HepG2 (cell line): ENCODE data around the gene KIRREL3. TPM values are rescaled to one million over a fixed set of nuclear protein-coding genes. Genes with fewer than 3 reads are reported as not detected.

Experiments
- ATAC-seq: fragments of 200-7000 bp; cut with Tn5 transposase; 3 replicates; pipeline ENCODE4 v1.9.1; 2020; ENCODE audit warnings: mild to moderate bottlenecking, moderate library complexity
- BruUV-seq: library from RNA; stranded (reverse); fragments of 400-500 nt; replicated peaks from 2 replicates; lab custom pipeline; 2021; lab: Mats Ljungman, UMichigan
- CTCF ChIA-PET: fragments of 300-600 bp; formaldehyde crosslinking; extraction: SDS; loops from one replicate; lab custom pipeline; 2021; ENCODE audit warnings: low total read pairs, inconsistent platforms, low intra/inter-chr PET ratio; lab: Yijun Ruan, JAX
- POLR2A ChIA-PET: fragments of 350-600 bp; sonication (Branson Sonifier 250); formaldehyde crosslinking; loops from one replicate; lab custom pipeline; 2020; ENCODE audit warnings: antibody characterized with exemption, inconsistent platforms; lab: Yijun Ruan, JAX
- DNase-seq: peaks from one replicate; pipeline ENCODE4 v3.0.0-alpha.2; 2015; ENCODE audit warnings: low spot score
- FAIRE-seq: peaks from 3 replicates; lab custom pipeline; 2011; peaks lifted over from hg19 to GRCh38; lab: Jason Lieb, UNC
- H2AFZ ChIP-seq: one replicate; pipeline ENCODE4 v1.6.1; 2011; ENCODE audit warnings: low read length, inconsistent platforms
- H3K27ac ChIP-seq: fragments of 300-600 bp; 3 replicates; pipeline ENCODE4 v1.8.0; 2011; ENCODE audit warnings: mixed run types, mild to moderate bottlenecking, mixed read lengths, low read length, inconsistent platforms; ENCODE audit not compliant: insufficient read depth; ENCODE audit errors: extremely low read length
- H3K27me3 ChIP-seq, 2 experiments: fragments of 200-600 bp in 1 of 2; 2 replicates in 1 of 2; 3 replicates in 1 of 2; pipeline versions ENCODE4 v1.6.0 to v1.8.0; 2011; ENCODE audit warnings: low read length in 2 of 2, mild to moderate bottlenecking in 2 of 2, moderate library complexity in 2 of 2, inconsistent platforms in 1 of 2; ENCODE audit not compliant: insufficient read depth in 2 of 2, control insufficient read depth in 1 of 2
- H3K36me3 ChIP-seq, 2 experiments: fragments of 200-600 bp in 1 of 2; replicated peaks in 1 of 2; 2 replicates in 1 of 2; 3 replicates in 1 of 2; pipeline versions ENCODE4 v1.5.1 to v1.8.0; 2011; ENCODE audit warnings: low read length in 2 of 2, inconsistent platforms in 1 of 2; ENCODE audit not compliant: insufficient read depth in 2 of 2, control insufficient read depth in 1 of 2
- H3K4me1 ChIP-seq: 2 replicates; pipeline ENCODE4 v1.5.1; 2012; ENCODE audit warnings: low read length, inconsistent platforms; ENCODE audit not compliant: insufficient read depth
- H3K4me2 ChIP-seq: 2 replicates; pipeline ENCODE4 v1.6.0; 2011; ENCODE audit warnings: low read depth, low read length, inconsistent platforms
- H3K4me3 ChIP-seq, 3 experiments: fragments of 200-600 bp in 1 of 3; sonication (generic), shearing (Covaris generic) in 1 of 3; replicated peaks in 1 of 3; 2 replicates each; pipeline ENCODE4 v1.5.1; 2011 to 2016; ENCODE audit warnings: low read length in 3 of 3, inconsistent platforms in 2 of 3, low read depth in 2 of 3, mild to moderate bottlenecking in 2 of 3, control low read depth in 1 of 3, mixed read lengths in 1 of 3; ENCODE audit not compliant: insufficient read depth in 1 of 3
- H3K79me2 ChIP-seq: one replicate; pipeline ENCODE4 v1.6.1; 2011; ENCODE audit warnings: low read length, inconsistent platforms; ENCODE audit not compliant: insufficient read depth
- H3K9ac ChIP-seq: 2 replicates; pipeline ENCODE4 v1.6.0; 2011; ENCODE audit warnings: mild to moderate bottlenecking, low read depth, low read length, inconsistent platforms; ENCODE audit not compliant: insufficient read depth
- H3K9me3 ChIP-seq: 2 replicates; pipeline ENCODE4 v1.5.1; 2012; ENCODE audit warnings: mild to moderate bottlenecking, low read length
- H4K20me1 ChIP-seq: 2 replicates; pipeline ENCODE4 v1.6.0; 2011; ENCODE audit warnings: inconsistent platforms, mild to moderate bottlenecking, low read length, moderate library complexity; ENCODE audit not compliant: insufficient read depth
- CBX1 ChIP-seq: IDR thresholded peaks from one replicate; pipeline ENCODE4 v1.6.1; 2016; ENCODE audit warnings: antibody characterized with exemption, low read depth
- CEBPZ ChIP-seq: IDR thresholded peaks from 2 replicates; pipeline ENCODE4 v1.6.1; 2012; ENCODE audit warnings: low read length, improper control_type of control experiment
- DZIP1 ChIP-seq: sonication (generic); formaldehyde crosslinking; IDR thresholded peaks from 2 replicates; pipeline ENCODE4 v1.5.0; 2020; ENCODE audit warnings: mild to moderate bottlenecking, missing genetic modification reagents
- MAFF ChIP-seq: IDR thresholded peaks from 2 replicates; pipeline ENCODE4 v1.6.1; 2011; ENCODE audit warnings: low read depth, low read length, improper control_type of control experiment
- MYC ChIP-seq: sonication (generic); formaldehyde crosslinking; IDR thresholded peaks from 2 replicates; pipeline ENCODE4 v1.9.0; 2021; ENCODE audit warnings: missing genetic modification reagents, borderline replicate concordance
- NFKBIZ ChIP-seq: IDR thresholded peaks from 2 replicates; pipeline ENCODE4 v1.6.1; 2018; ENCODE audit warnings: missing genetic modification reagents, missing compliant biosample characterization
- SAP130 ChIP-seq: IDR thresholded peaks from 2 replicates; pipeline ENCODE4 v1.6.1; 2016; ENCODE audit warnings: low read depth
- TBX3 ChIP-seq: fragments of 450-650 bp; IDR thresholded peaks from 2 replicates; pipeline ENCODE4 v1.6.1; 2017; ENCODE audit warnings: antibody characterized with exemption, mild to moderate bottlenecking, inconsistent platforms, borderline replicate concordance
- TEAD3 ChIP-seq: optimal IDR thresholded peaks from 2 replicates; pipeline ENCODE3; 2016; ENCODE audit warnings: borderline replicate concordance
- THYN1 ChIP-seq: sonication (generic); formaldehyde crosslinking; IDR thresholded peaks from 2 replicates; pipeline ENCODE4 v1.8.1; 2023; ENCODE audit warnings: low read depth, mild to moderate bottlenecking, moderate library complexity, missing genetic modification reagents, borderline replicate concordance
- YEATS4 ChIP-seq: sonication (generic); formaldehyde crosslinking; IDR thresholded peaks from 2 replicates; pipeline ENCODE4 v1.4.0; 2020; ENCODE audit warnings: missing genetic modification reagents, borderline replicate concordance
- ZBTB43 ChIP-seq: sonication (generic); formaldehyde crosslinking; conservative IDR thresholded peaks from 2 replicates; pipeline ENCODE4 v1.4.0; 2020; ENCODE audit warnings: missing genetic modification reagents
- ZNF564 ChIP-seq: sonication (generic); formaldehyde crosslinking; IDR thresholded peaks from 2 replicates; pipeline ENCODE4 v1.8.1; 2023; ENCODE audit warnings: mild to moderate bottlenecking, missing genetic modification reagents
- ZXDC ChIP-seq: sonication (generic); formaldehyde crosslinking; IDR thresholded peaks from 2 replicates; pipeline ENCODE4 v1.5.0; 2020; ENCODE audit warnings: mild to moderate bottlenecking, missing genetic modification reagents
- WGBS: methylation state at CpG from one replicate; pipeline ENCODE4 v1.1.6; 2017; ENCODE audit warnings: low lambda C conversion rate; 5-methylcytosine and 5-hydroxymethylcytosine counted together
- in situ Hi-C: cut with HindIII; loops from 2 replicates; pipeline ENCODE4 v1.10.0; 2017; ENCODE audit warnings: low pct_unique_long_range_greater_than_20kb; ENCODE audit not compliant: extremely low pct_ligation_motif_present
- intact Hi-C: fragments of 100-400 bp; cut with micrococcal nuclease; formaldehyde crosslinking; loops from one replicate; pipeline ENCODE4 v1.10.0; 2022; ENCODE audit not compliant: unreplicated experiment
- polyA plus RNA-seq, 8 experiments: library from polyadenylated mRNA; depleted of rRNA in 3 of 8; stranded (reverse) in 7 of 8; unstranded in 1 of 8; fragments of >200 nt; fragmentation: Illumina TruSeq in 4 of 8; extraction: Trizol in 4 of 8; gene quantifications; 2 replicates each; pipeline versions ENCODE4 v1.2.1 to v1.2.3, GENCODE V29; 2011 to 2016; ENCODE audit warnings: low read depth in 4 of 8, missing spikeins in 1 of 8, mixed read lengths in 1 of 8; ENCODE audit not compliant: insufficient read depth in 1 of 8
- total RNA-seq, 5 experiments: library from RNA; depleted of rRNA; stranded (reverse); fragments of >200 nt; fragmentation: Illumina TruSeq; extraction: Trizol; gene quantifications; 2 replicates each; pipeline ENCODE4 v1.2.3, GENCODE V29; 2016; ENCODE audit warnings: low read depth in 1 of 5

Gene KIRREL3
- total and polyA plus RNA-seq, 2 of the 13 experiments (the other 11 are each of a cell fraction or from before 2014, with no cell fraction given) = not detected

GRCh38 chr11:126899961-126900748, 100.4 kb downstream of the KIRREL3 start:
- Histone ChIP-seq H3K36me3 (no peaks in the 10 kb centered on the region), H3K9me3 (no peaks in the 10 kb centered on the region), H3K27ac (no peak overlapping the region), H3K27me3 (peaks cover 0 to 7% of the 10 kb centered on the region in 2 experiments; a peak in 1 of 5 replicates), H3K4me3 (no peak overlapping the region), H3K4me2 (no peak overlapping the region), H3K79me2 (no peaks in the 10 kb centered on the region), H4K20me1 (no peaks in the 10 kb centered on the region), H2AFZ (no peak overlapping the region), H3K4me1 (no peaks in the 10 kb centered on the region), H3K9ac (no peak overlapping the region)
- ChIA-PET POLR2A (no interaction called here), CTCF (no interaction called here)
- intact Hi-C loops = no loop called here
- in situ Hi-C loops = no loop called here
- no TSS peak for BruUV-seq
- no peak for ATAC-seq
- no peak for FAIRE-seq
- 5% methylated on average over 5 of the region's 5 CpGs for WGBS
- no peak for DNase-seq
- TF ChIP-seq CBX1 (no peak), MAFF (no peak), SAP130 (CRISPR knock-in tag) (no peak), TEAD3 (CRISPR knock-in tag) (no peak), NFKBIZ (no peak), ZNF564 (no peak), DZIP1 (CRISPR knock-in tag) (no peak), CEBPZ (no peak), ZXDC (CRISPR knock-in tag) (no peak), YEATS4 (CRISPR knock-in tag) (no peak), MYC (CRISPR knock-in tag) (no peak), ZBTB43 (CRISPR knock-in tag) (no peak), THYN1 (CRISPR knock-in tag) (no peak), TBX3 (no peak)
